GM12878 (cell line): ENCODE measurements around the gene CELSR2. TPM values are rescaled to one million over a fixed set of nuclear protein-coding genes. Genes with fewer than 3 reads are reported as not detected.

Experiments
- ATAC-seq: fragments of 200-7000 bp; cut with Tn5 transposase; 3 replicates; pipeline ENCODE4 v1.9.1; 2020; ENCODE audit warnings: mild to moderate bottlenecking, moderate library complexity
- BruUV-seq: library from RNA; stranded (reverse); fragments of 400-500 nt; replicated peaks from 2 replicates; lab custom pipeline; 2021; lab: Mats Ljungman, UMichigan
- CTCF ChIA-PET: fragments of 300-600 bp; sonication (Branson Sonifier 250); formaldehyde crosslinking; extraction: SDS; loops from one replicate; lab custom pipeline; 2021; ENCODE audit warnings: inconsistent platforms; lab: Yijun Ruan, JAX
- POLR2A ChIA-PET: fragments of 350-600 bp; formaldehyde crosslinking; extraction: SDS; loops from one replicate; lab custom pipeline; 2021; ENCODE audit warnings: inconsistent platforms; lab: Charles Lee
- RAD21 ChIA-PET: fragments of 300-600 bp; sonication (Branson Sonifier 250); formaldehyde crosslinking; loops from one replicate; lab custom pipeline; 2023; ENCODE audit warnings: antibody characterized with exemption; ENCODE audit not compliant: unreplicated experiment; lab: Charles Lee
- SMC1A ChIA-PET: fragments of 300-600 bp; sonication (Branson Sonifier 250); formaldehyde crosslinking; loops from one replicate; lab custom pipeline; 2023; ENCODE audit not compliant: unreplicated experiment, uncharacterized antibody; lab: Charles Lee
- DNase-seq: peaks from one replicate; pipeline ENCODE4 v3.0.0-alpha.2; 2011; ENCODE audit warnings: low read depth, low spot score
- FAIRE-seq: peaks from 3 replicates; lab custom pipeline; 2011; peaks lifted over from hg19 to GRCh38; lab: Jason Lieb, UNC
- H2AFZ ChIP-seq: 2 replicates; pipeline ENCODE4 v1.6.0; 2011; ENCODE audit warnings: low read depth, low read length, control low read depth; ENCODE audit not compliant: control insufficient read depth
- H3K27ac ChIP-seq: 2 replicates; pipeline ENCODE4 v1.5.1; 2011; ENCODE audit warnings: control low read depth; ENCODE audit not compliant: control insufficient read depth, insufficient read depth
- H3K27me3 ChIP-seq, 2 experiments: replicated peaks in 1 of 2; 2 replicates each; pipeline versions ENCODE4 v1.6.0 to v1.6.1; 2011; ENCODE audit warnings: low read length in 1 of 2; ENCODE audit not compliant: control insufficient read depth in 2 of 2, insufficient read depth in 2 of 2
- H3K36me3 ChIP-seq, 2 experiments: 2 replicates each; pipeline ENCODE4 v1.5.1; 2011; ENCODE audit warnings: low read length in 1 of 2; ENCODE audit not compliant: control insufficient read depth in 2 of 2, insufficient read depth in 2 of 2
- H3K4me1 ChIP-seq: 2 replicates; pipeline ENCODE4 v1.6.1; 2011; ENCODE audit warnings: mild to moderate bottlenecking, low read length, moderate library complexity, mixed read lengths; ENCODE audit not compliant: control insufficient read depth, insufficient read depth
- H3K4me2 ChIP-seq: 2 replicates; pipeline ENCODE4 v1.6.0; 2011; ENCODE audit warnings: control low read depth; ENCODE audit not compliant: control insufficient read depth, insufficient read depth
- H3K4me3 ChIP-seq: fragments of 200-600 bp; sonication (generic); 2 replicates; pipeline ENCODE4 v1.5.1; 2016
- H3K79me2 ChIP-seq: 2 replicates; pipeline ENCODE4 v1.6.0; 2011; ENCODE audit warnings: low read length; ENCODE audit not compliant: control insufficient read depth, insufficient read depth
- H3K9ac ChIP-seq: 2 replicates; pipeline ENCODE4 v1.8.0; 2011; ENCODE audit warnings: low read length, control low read depth, mixed read lengths; ENCODE audit not compliant: control insufficient read depth, insufficient read depth
- H3K9me3 ChIP-seq: replicated peaks from 3 replicates; pipeline ENCODE4 v1.5.1; 2011; ENCODE audit warnings: mild to moderate bottlenecking, low read length; ENCODE audit not compliant: control insufficient read depth, insufficient read depth
- H4K20me1 ChIP-seq: 2 replicates; pipeline ENCODE4 v1.6.0; 2011; ENCODE audit not compliant: control insufficient read depth, insufficient read depth
- EGR1 ChIP-seq, 2 experiments: IDR thresholded peaks; 1 replicate in 1 of 2; 2 replicates in 1 of 2; pipeline ENCODE4 v1.6.1; 2011 to 2012; ENCODE audit warnings: low read depth in 2 of 2, low read length in 2 of 2, borderline replicate concordance in 1 of 2, mild to moderate bottlenecking in 1 of 2, moderate library complexity in 1 of 2
- SP1 ChIP-seq: IDR thresholded peaks from one replicate; pipeline ENCODE4 v1.6.1; 2011; ENCODE audit warnings: low read depth, low read length
- WGBS: methylation state at CpG from one replicate; pipeline ENCODE4 v1.1.6; 2016; ENCODE audit warnings: low lambda C conversion rate; ENCODE audit not compliant: insufficient replicate concordance, insufficient coverage; ENCODE audit errors: missing lambda C conversion rate; 5-methylcytosine and 5-hydroxymethylcytosine counted together
- in situ Hi-C: fragments of 300-500 bp; cut with MboI; formaldehyde crosslinking; loops from 9 replicates; pipeline ENCODE4 v1.14.3; 2018; ENCODE audit warnings: mixed read lengths
- intact Hi-C: fragments of 100-400 bp; cut with micrococcal nuclease; formaldehyde crosslinking; loops from one replicate; pipeline ENCODE4 v1.14.2; 2022; ENCODE audit not compliant: unreplicated experiment
- polyA plus RNA-seq, 11 experiments: library from polyadenylated mRNA; depleted of rRNA in 4 of 11; unstranded in 6 of 11; stranded (reverse) in 5 of 11; fragments of >200 nt; fragmentation: Nextera tagmentation in 4 of 11; fragmentation: Illumina TruSeq in 1 of 11; extraction: Ambion mirVana in 4 of 11; extraction: Trizol in 1 of 11; gene quantifications; 1 replicate in 1 of 11; 2 replicates in 10 of 11; pipeline versions ENCODE4 v1.2.1 to v1.2.3, GENCODE V29; 2011 to 2016; ENCODE audit warnings: inconsistent platforms in 2 of 11, missing spikeins in 2 of 11, low read depth in 1 of 11
- total RNA-seq, 4 experiments: library from RNA; depleted of rRNA in 3 of 4; stranded (reverse); fragments of >200 nt in 3 of 4; fragmentation: Illumina TruSeq in 1 of 4; extraction: Trizol in 1 of 4; gene quantifications; 2 replicates each; pipeline versions ENCODE4 v1.2.1 to v1.2.3, GENCODE V29; 2013 to 2021
- TF ChIP-seq, protein P1 (sequence below): IDR thresholded peaks from 2 replicates; pipeline ENCODE4 v1.6.1; 2012; ENCODE audit warnings: low read depth, low read length, improper control_type of control experiment

CELSR2 gene
- total and polyA plus RNA-seq, 10 of the 15 experiments (the other 5 are each of a cell fraction or from before 2014, with no cell fraction given): under 0.01 to 0.15 (median 0.04) TPM; not detected in 2

- Histone ChIP-seq H3K36me3 (no peaks in the 10 kb centered on the region; a peak in 1 of 4 replicates), H3K27me3 (no peaks in the 10 kb centered on the region), H4K20me1 (no peaks in the 10 kb centered on the region), H3K4me2 (peak overlapping the region; percentile 91), H3K27ac (peak overlapping the region; percentile 26; the same call in 1 of the 2 replicates), H3K9me3 (no peaks in the 10 kb centered on the region), H3K4me3 (peak overlapping the region; percentile 89), H3K4me1 (no peaks in the 10 kb centered on the region), H2AFZ (peak overlapping the region; percentile 97), H3K9ac (peak overlapping the region; percentile 32; the same call in 1 of the 2 replicates), H3K79me2 (peaks cover 42% of the 10 kb centered on the region)
- peak; percentile 28 for TF ChIP-seq SP1
- TF ChIP-seq, protein P1, sequence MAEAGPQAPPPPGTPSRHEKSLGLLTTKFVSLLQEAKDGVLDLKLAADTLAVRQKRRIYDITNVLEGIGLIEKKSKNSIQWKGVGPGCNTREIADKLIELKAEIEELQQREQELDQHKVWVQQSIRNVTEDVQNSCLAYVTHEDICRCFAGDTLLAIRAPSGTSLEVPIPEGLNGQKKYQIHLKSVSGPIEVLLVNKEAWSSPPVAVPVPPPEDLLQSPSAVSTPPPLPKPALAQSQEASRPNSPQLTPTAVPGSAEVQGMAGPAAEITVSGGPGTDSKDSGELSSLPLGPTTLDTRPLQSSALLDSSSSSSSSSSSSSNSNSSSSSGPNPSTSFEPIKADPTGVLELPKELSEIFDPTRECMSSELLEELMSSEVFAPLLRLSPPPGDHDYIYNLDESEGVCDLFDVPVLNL: no peak
- TF ChIP-seq EGR1 (IDR thresholded peaks at IDR 0.05; ENCODE audit: borderline replicate concordance in 1 of 2, low read depth in 2 of 2, low read length in 2 of 2): peak in 1 of 2 experiments; percentile 76; a peak in 1 of 3 replicates
- BruUV-seq: no TSS peak
- POLR2A ChIA-PET: interaction anchor here (0.9 to 2.4 kb wide), 7 partner anchors 9 to 214 kb away, joined by 3 to 10 read pairs (median 5); partner anchors contain the start of gene TMEM167B
- intact Hi-C loops: no loop called here
- CTCF ChIA-PET: interaction anchor here (0.8 to 3.9 kb wide), 12 partner anchors 10 to 426 kb away, joined by 3 to 19 read pairs (median 6); partner anchors contain the start of genes AMPD2 and GNAT2
- RAD21 ChIA-PET: interaction anchor here (0.7 to 2.0 kb wide), 5 partner anchors 8 to 318 kb away, joined by 3 to 10 read pairs (median 4); no protein-coding TSS in a partner anchor
- SMC1A ChIA-PET: interaction anchor here (0.8 to 1.7 kb wide), 7 partner anchors 8 to 319 kb away, joined by 3 to 5 read pairs (median 3); partner anchors contain the start of gene CYB561D1
- FAIRE-seq (no peak), ATAC-seq (no peak), DNase-seq (no peak)
- in situ Hi-C loops: no loop called here
- WGBS: 23% methylated on average over 9 of the region's 10 CpGs
Observed at GRCh38 chr1:109213345-109213823, 36.0 kb upstream of the CELSR2 start.
